Heart left ventricle (tissue), 13 donors: ENCODE measurements around the gene ZNF18.

Source experiments
- POLR2A ChIP-seq, 2 donors: fragments of 450-650 bp; IDR thresholded peaks; one replicate each; pipeline ENCODE4 v1.6.1; 2017; ENCODE audit warnings: antibody characterized with exemption in 2 of 2, mild to moderate bottlenecking in 2 of 2, moderate library complexity in 2 of 2
- TF ChIP-seq, protein P1 (sequence below), 12 donors: fragments of 200-600 bp; sonication (generic) in 4 of 12; IDR thresholded peaks; one replicate each; pipeline versions ENCODE4 v1.5.0 to v1.8.0; 2018 to 2022; ENCODE audit warnings: antibody characterized with exemption in 12 of 12, mild to moderate bottlenecking in 5 of 12
- donor health status: ischemic (EF 13 %, LVEDD 7.1; RV severe dilation, severe dysfunction).
- donor health status: DM: no; HTN: yes; CAD: no.
- donor health status: DM: no; HTN: no; CAD: no.
- donor health status: ischemic (EF 25% LVEDD 6.9; RV normal size, moderate dysfunction).
- donor health status: ischemic (EF 25% LVEDD 5.7; RV mildly dilated, moderate dysfunction).
- donor health status: ischemic (EF 35%, LVEDD 5.7; RV mildly dilated, moderate dysfunction).
- donor health status: nonischemic (EF 11% LVEDD 7.7; RV severe dilation, severe dysfunction).
- donor health status: DM: yes; HTN: yes; CAD: no.
- donor health status: PGD.
- donor health status: ischemic (EF 29% LVEDD 5.4; RV normal size, mild dysfunction).
- donor health status: nonischemic (EF 23%, LVEDD 6.1; RV moderate dilation, normal function).

DNA sequence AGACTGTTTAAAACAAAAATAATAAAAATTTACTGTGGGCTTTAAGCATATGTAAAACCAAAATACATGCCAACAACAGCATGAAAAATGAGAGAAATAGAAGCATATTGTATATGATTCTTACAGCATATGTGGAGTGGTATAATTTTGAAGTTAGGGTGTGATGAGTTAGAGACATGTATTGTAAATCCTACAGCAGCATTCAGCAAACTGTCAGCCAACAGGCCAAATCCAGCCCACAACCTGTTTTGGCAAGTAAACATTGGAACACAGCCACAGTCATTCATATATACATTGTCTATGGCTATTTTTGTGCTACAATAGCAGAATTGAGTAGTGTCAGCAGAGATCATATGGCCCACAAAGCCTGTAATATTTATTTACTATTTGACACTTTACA lies 42.3 kb downstream of the ZNF18 start:
- TF ChIP-seq, protein P1, sequence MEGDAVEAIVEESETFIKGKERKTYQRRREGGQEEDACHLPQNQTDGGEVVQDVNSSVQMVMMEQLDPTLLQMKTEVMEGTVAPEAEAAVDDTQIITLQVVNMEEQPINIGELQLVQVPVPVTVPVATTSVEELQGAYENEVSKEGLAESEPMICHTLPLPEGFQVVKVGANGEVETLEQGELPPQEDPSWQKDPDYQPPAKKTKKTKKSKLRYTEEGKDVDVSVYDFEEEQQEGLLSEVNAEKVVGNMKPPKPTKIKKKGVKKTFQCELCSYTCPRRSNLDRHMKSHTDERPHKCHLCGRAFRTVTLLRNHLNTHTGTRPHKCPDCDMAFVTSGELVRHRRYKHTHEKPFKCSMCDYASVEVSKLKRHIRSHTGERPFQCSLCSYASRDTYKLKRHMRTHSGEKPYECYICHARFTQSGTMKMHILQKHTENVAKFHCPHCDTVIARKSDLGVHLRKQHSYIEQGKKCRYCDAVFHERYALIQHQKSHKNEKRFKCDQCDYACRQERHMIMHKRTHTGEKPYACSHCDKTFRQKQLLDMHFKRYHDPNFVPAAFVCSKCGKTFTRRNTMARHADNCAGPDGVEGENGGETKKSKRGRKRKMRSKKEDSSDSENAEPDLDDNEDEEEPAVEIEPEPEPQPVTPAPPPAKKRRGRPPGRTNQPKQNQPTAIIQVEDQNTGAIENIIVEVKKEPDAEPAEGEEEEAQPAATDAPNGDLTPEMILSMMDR (IDR thresholded peaks at IDR 0.05), result no peak
- TF ChIP-seq POLR2A (IDR thresholded peaks at IDR 0.05), result no peak
